ENCODE data around the gene CASZ1. TPM values are rescaled to one million over a fixed set of nuclear protein-coding genes. Genes with fewer than 3 reads are reported as not detected.

Gene CASZ1
- total RNA-seq, 4 donors from 2014 or later: 39.1 to 215 (median 115) TPM

GRCh38 chr1:10699470-10699835 is 97.0 kb downstream of the CASZ1 start:
- Histone ChIP-seq H3K27ac (peak overlapping the region in 1 of 4 donors; percentile 30), H3K4me1 (peaks cover 12 to 28% (median 26%) of the 10 kb centered on the region in 4 donors)
- TF ChIP-seq CTCF (IDR thresholded peaks at IDR 0.05) (no peak), POLR2A (IDR thresholded peaks at IDR 0.05) (no peak), EP300 (IDR thresholded peaks at IDR 0.05; ENCODE audit: low read depth) (no peak), POLR2AphosphoS5 (IDR thresholded peaks at IDR 0.05) (no peak)

GRCh38 chr1:10698726-10699469 is 97.5 kb downstream of the CASZ1 start:
- Histone ChIP-seq H3K27me3 (no peaks in the 10 kb centered on the region), H3K4me1 (peaks cover 12 to 28% (median 24%) of the 10 kb centered on the region in 4 donors), H3K36me3 (no peaks in the 10 kb centered on the region), H3K4me3 (no peak overlapping the region), H3K9me3 (no peaks in the 10 kb centered on the region), H3K27ac (peak overlapping the region in 1 of 4 donors; percentile 30)
- intact Hi-C loops (cut with DNase I; ENCODE audit: low total_unique reads) (no loop called here), in situ Hi-C loops (cut with MboI; ENCODE audit: low pct_ligation_motif_present in 1 of 4, low pct_unique_long_range_greater_than_20kb in 1 of 4, low sequenced_read_pairs in 3 of 4) (loop anchor here in 1 of 4 donors (25.0 kb wide), 1 partner anchor 163 kb away; no protein-coding TSS in a partner anchor)
- TF ChIP-seq POLR2A (IDR thresholded peaks at IDR 0.05) (no peak), CTCF (IDR thresholded peaks at IDR 0.05) (no peak), POLR2AphosphoS5 (IDR thresholded peaks at IDR 0.05) (no peak), EP300 (IDR thresholded peaks at IDR 0.05; ENCODE audit: low read depth) (no peak)
- DNase-seq: no peak
- 33 to 79% methylated on average over 2 to 14 of the region's 14 CpGs for WGBS, 2 donors (ENCODE audit: low coverage in 1 of 2)

More at GRCh38 chr1:10699470-10699835, 97.0 kb downstream of the CASZ1 start:
- Histone ChIP-seq H3K4me3 (no peak overlapping the region), H3K36me3 (no peaks in the 10 kb centered on the region), H3K9me3 (no peaks in the 10 kb centered on the region), H3K27me3 (no peaks in the 10 kb centered on the region)
- in situ Hi-C loops (cut with MboI; ENCODE audit: low pct_ligation_motif_present in 1 of 4, low pct_unique_long_range_greater_than_20kb in 1 of 4, low sequenced_read_pairs in 3 of 4): loop anchor here in 1 of 4 donors (25.0 kb wide), 1 partner anchor 163 kb away; no protein-coding TSS in a partner anchor
- intact Hi-C loops (cut with DNase I; ENCODE audit: low total_unique reads): no loop called here
- no peak for DNase-seq
- 45 to 60% methylated on average over 7 of the region's 7 CpGs for WGBS, 2 donors (ENCODE audit: low coverage in 1 of 2)

GRCh38 chr1:10697621-10698160 is 98.8 kb downstream of the CASZ1 start:
- Histone ChIP-seq H3K4me1 (peaks cover 12 to 33% (median 31%) of the 10 kb centered on the region in 4 donors), H3K27ac (peak overlapping the region in 1 of 4 donors; percentile 18), H3K27me3 (no peaks in the 10 kb centered on the region), H3K36me3 (no peaks in the 10 kb centered on the region), H3K4me3 (no peak overlapping the region), H3K9me3 (no peaks in the 10 kb centered on the region)
- TF ChIP-seq POLR2AphosphoS5 (IDR thresholded peaks at IDR 0.05) (no peak), EP300 (IDR thresholded peaks at IDR 0.05; ENCODE audit: low read depth) (no peak), CTCF (IDR thresholded peaks at IDR 0.05) (no peak), POLR2A (IDR thresholded peaks at IDR 0.05) (no peak)
- in situ Hi-C loops (cut with MboI; ENCODE audit: low pct_ligation_motif_present in 1 of 4, low pct_unique_long_range_greater_than_20kb in 1 of 4, low sequenced_read_pairs in 3 of 4) (loop anchor here in 1 of 4 donors (25.0 kb wide), 1 partner anchor 165 kb away; no protein-coding TSS in a partner anchor), intact Hi-C loops (cut with DNase I; ENCODE audit: low total_unique reads) (no loop called here)
- DNase-seq: no peak
- WGBS, 2 donors (ENCODE audit: low coverage in 1 of 2): 54 to 80% methylated on average over 1 to 25 of the region's 25 CpGs

- no peak for DNase-seq
- WGBS, 2 donors (ENCODE audit: low coverage in 1 of 2): 81% methylated on average over 7 of the region's 7 CpGs; no CpG with 5 or more reads in 1 of the 2 donors
- Histone ChIP-seq H3K4me1 (peaks cover 17 to 41% (median 38%) of the 10 kb centered on the region in 4 donors), H3K27ac (peak overlapping the region in 2 of 4 donors; percentile 18 to 96), H3K4me3 (no peak overlapping the region), H3K9me3 (no peaks in the 10 kb centered on the region), H3K36me3 (no peaks in the 10 kb centered on the region), H3K27me3 (no peaks in the 10 kb centered on the region)
- in situ Hi-C loops (cut with MboI; ENCODE audit: low pct_ligation_motif_present in 1 of 4, low pct_unique_long_range_greater_than_20kb in 1 of 4, low sequenced_read_pairs in 3 of 4) (loop anchor here in 1 of 4 donors (25.0 kb wide), 1 partner anchor 165 kb away; no protein-coding TSS in a partner anchor), intact Hi-C loops (cut with DNase I; ENCODE audit: low total_unique reads) (no loop called here)
- TF ChIP-seq EP300 (IDR thresholded peaks at IDR 0.05; ENCODE audit: low read depth) (no peak), CTCF (IDR thresholded peaks at IDR 0.05) (no peak), POLR2AphosphoS5 (IDR thresholded peaks at IDR 0.05) (no peak), POLR2A (IDR thresholded peaks at IDR 0.05) (no peak)
These were observed 99.5 kb downstream of the CASZ1 start for GRCh38 chr1:10696977-10697376.
